ENCODE measurements around the gene ACTR1A.
"Not testable (repeated sequence)": the region's sequence is repeated elsewhere in the genome, so short reads cannot be mapped to it uniquely, and the experiment has no call there.

ACTR1A gene

DNA sequence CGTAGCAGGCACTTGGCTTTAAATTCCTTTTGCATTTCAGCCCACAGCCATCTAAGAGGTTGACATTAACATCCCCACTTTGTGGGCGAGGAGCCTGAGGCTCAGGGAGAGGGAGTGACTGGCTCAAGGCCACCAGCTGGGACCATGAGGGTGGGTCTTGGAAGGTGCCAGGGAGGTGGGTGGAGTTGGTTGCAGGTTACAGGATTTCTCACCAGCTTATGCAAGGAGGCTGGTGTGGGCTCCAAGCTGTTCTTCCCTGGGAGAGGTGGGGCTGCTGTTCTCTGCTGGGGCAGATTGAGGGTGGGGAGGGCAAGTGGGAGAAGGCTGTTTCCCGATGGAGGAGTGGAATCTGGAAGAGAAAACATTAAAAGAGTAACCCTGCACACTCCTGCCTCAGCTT is 37.0 kb downstream of the ACTR1A start:
- no peak overlapping the region for H3K9ac ChIP-seq (ENCODE audit: low read length in 2 of 2)
- peaks cover 20% of the 10 kb centered on the region for H3K4me1 ChIP-seq (ENCODE audit: control insufficient read depth, insufficient read depth, low read length)
- peaks cover 2 to 9% of the 10 kb centered on the region in 2 donors for H3K27me3 ChIP-seq (ENCODE audit: control insufficient read depth in 1 of 2, insufficient read depth in 2 of 2, low read length in 2 of 2)
- H3K27ac ChIP-seq (ENCODE audit: low read length) = no peak overlapping the region
- H3K36me3 ChIP-seq (ENCODE audit: control insufficient read depth in 2 of 2, insufficient read depth in 2 of 2, low read length in 2 of 2) = no peaks in the 10 kb centered on the region
- no peaks in the 10 kb centered on the region for H3K9me3 ChIP-seq (ENCODE audit: control insufficient read depth in 2 of 2, low read length in 2 of 2)
- no peak overlapping the region for H3K4me3 ChIP-seq (ENCODE audit: low read length in 2 of 2)

DNA sequence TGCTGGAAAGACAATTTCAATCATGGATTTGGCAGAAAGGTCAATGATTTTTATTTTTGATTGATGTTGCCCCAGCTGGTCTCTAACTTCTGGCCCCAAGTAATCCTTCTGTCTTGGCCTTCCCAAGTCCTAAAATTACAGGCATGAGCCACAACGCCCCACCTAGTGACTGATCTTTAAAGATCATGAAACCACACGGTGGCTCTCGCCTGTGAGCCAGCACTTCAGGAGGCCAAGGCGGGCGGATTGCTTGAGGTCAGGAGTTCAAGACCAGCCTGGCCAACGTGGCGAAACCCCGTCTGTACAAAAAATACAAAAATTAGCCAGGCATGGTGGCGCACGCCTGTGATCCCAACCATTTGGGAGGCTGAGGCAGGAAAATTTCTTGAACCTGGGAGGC is 38.5 kb downstream of the ACTR1A start:
- H3K4me1 ChIP-seq (ENCODE audit: control insufficient read depth, insufficient read depth, low read length) = peaks cover 20% of the 10 kb centered on the region
- H3K36me3 ChIP-seq (ENCODE audit: control insufficient read depth in 2 of 2, insufficient read depth in 2 of 2, low read length in 2 of 2) = no peaks in the 10 kb centered on the region
- peaks cover 4 to 9% of the 10 kb centered on the region in 2 donors for H3K27me3 ChIP-seq (ENCODE audit: control insufficient read depth in 1 of 2, insufficient read depth in 2 of 2, low read length in 2 of 2)
- H3K4me3 ChIP-seq (ENCODE audit: low read length in 2 of 2) = no peak overlapping the region
- no peak overlapping the region for H3K9ac ChIP-seq (ENCODE audit: low read length in 2 of 2)
- H3K27ac ChIP-seq (ENCODE audit: low read length) = no peak overlapping the region
- H3K9me3 ChIP-seq (ENCODE audit: control insufficient read depth in 2 of 2, low read length in 2 of 2) = no peaks in the 10 kb centered on the region

DNA sequence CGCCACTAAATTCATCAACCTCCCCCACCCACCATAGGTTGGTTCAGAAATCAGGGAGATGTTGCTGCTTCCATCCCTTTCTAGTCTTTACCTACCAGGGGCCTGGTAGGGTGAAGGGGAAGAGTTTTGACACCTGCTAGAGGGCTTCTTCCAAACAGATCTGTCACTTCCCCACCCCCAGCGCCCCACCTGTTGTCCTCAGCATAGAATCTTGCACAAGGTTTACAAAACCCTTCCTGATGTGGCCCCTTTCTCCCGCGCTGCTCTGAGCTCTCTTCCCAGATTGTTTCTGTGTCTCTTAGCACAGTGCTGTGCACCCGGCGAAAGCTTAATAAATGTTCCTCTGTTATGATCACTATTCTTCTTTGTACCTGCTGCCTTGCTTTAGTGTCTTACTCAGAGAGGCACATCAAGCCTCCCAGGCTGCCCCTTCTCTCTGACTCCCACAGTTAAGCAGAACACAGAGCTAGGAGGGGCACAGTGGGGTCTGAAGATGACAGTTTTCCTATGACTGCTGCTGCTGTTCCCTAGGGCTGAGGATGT is 39.9 kb downstream of the ACTR1A start:
- no peaks in the 10 kb centered on the region for H3K36me3 ChIP-seq (ENCODE audit: control insufficient read depth in 2 of 2, insufficient read depth in 2 of 2, low read length in 2 of 2)
- no peak overlapping the region for H3K9ac ChIP-seq (ENCODE audit: low read length in 2 of 2)
- no peaks in the 10 kb centered on the region for H3K9me3 ChIP-seq (ENCODE audit: control insufficient read depth in 2 of 2, low read length in 2 of 2)
- peaks cover 4 to 9% of the 10 kb centered on the region in 2 donors for H3K27me3 ChIP-seq (ENCODE audit: control insufficient read depth in 1 of 2, insufficient read depth in 2 of 2, low read length in 2 of 2)
- no peak overlapping the region for H3K27ac ChIP-seq (ENCODE audit: low read length)
- H3K4me3 ChIP-seq (ENCODE audit: low read length in 2 of 2) = no peak overlapping the region
- peaks cover 20% of the 10 kb centered on the region for H3K4me1 ChIP-seq (ENCODE audit: control insufficient read depth, insufficient read depth, low read length)

DNA sequence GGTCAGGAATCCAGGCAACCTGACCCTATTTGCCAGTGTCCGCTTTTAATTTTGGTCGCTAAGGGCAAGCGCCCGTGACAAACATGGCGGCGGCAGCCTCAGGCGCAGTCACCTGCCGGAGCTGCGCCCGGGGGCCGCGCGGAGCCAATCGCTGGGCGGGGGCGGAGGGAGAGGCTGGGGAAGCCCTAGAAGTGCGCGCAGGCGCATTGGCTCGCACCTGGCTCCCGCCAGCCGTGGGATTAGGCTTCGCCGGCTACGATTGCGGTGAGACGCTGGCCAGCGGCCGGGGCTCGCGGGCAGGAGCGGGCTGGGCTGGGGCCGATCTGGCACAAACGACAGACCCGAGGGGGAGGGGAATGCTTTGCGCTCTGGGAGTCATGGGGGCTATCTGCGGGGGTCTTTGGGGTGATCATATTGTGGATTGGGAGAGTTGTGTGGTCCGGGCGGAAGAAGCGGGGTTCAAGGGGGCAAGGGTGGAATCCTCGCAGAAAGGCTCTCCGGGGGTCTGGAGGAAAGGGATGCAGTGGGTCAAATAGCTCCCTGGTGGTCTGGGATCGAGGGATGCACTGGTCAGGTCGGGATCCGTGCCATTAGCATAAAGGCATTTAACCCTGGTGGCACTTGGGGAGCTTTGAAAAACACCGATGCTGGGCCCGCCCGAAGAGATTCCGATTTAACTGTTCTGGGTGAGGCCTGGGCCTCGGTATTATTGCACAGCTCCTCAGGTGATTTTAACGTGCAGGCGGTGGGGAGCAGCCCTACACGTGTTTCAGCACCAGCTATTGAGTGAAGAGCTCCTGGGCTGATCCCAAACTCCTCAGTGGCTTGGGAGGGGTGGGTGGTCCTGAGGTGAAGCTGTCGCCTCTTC is 41.1 kb downstream of the ACTR1A start:
- Histone ChIP-seq H3K27me3 (ENCODE audit: control insufficient read depth in 1 of 2, insufficient read depth in 2 of 2, low read length in 2 of 2) (peaks cover 4 to 9% of the 10 kb centered on the region in 2 donors), H3K9me3 (ENCODE audit: control insufficient read depth in 2 of 2, low read length in 2 of 2) (no peaks in the 10 kb centered on the region), H3K9ac (ENCODE audit: low read length in 2 of 2) (peak overlapping the region; percentile 60 to 75), H3K4me1 (ENCODE audit: control insufficient read depth, insufficient read depth, low read length) (peaks cover 20% of the 10 kb centered on the region), H3K4me3 (ENCODE audit: low read length in 2 of 2) (peak overlapping the region; percentile 74 to 77), H3K36me3 (ENCODE audit: control insufficient read depth in 2 of 2, insufficient read depth in 2 of 2, low read length in 2 of 2) (no peaks in the 10 kb centered on the region), H3K27ac (ENCODE audit: low read length) (no peak overlapping the region)

DNA sequence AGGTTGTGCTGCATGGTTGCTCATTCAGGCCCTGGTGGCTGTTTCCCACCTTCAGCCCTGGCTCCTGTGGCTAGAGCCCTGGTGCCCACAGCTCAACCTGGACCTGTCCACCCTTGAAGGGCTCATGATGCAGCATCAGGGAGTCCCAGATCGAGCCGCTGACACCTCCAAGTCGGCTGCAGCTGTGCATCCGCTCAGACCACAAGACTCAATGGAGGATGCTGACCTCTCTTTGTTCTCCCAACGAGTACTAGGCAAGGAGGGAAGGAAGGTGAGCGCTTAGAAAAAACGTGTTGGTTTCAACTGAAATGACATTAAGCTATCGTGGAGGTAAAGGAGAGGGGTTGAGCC is 41.7 kb downstream of the ACTR1A start:
- peak overlapping the region; percentile 42 to 75 for H3K9ac ChIP-seq (ENCODE audit: low read length in 2 of 2)
- H3K9me3 ChIP-seq (ENCODE audit: control insufficient read depth in 2 of 2, low read length in 2 of 2) = no peaks in the 10 kb centered on the region
- H3K4me1 ChIP-seq (ENCODE audit: control insufficient read depth, insufficient read depth, low read length) = peaks cover 20% of the 10 kb centered on the region
- peak overlapping the region; percentile 74 to 77 for H3K4me3 ChIP-seq (ENCODE audit: low read length in 2 of 2)
- H3K27ac ChIP-seq (ENCODE audit: low read length) = no peak overlapping the region
- H3K27me3 ChIP-seq (ENCODE audit: control insufficient read depth in 1 of 2, insufficient read depth in 2 of 2, low read length in 2 of 2) = peaks cover 4 to 9% of the 10 kb centered on the region in 2 donors
- no peaks in the 10 kb centered on the region for H3K36me3 ChIP-seq (ENCODE audit: control insufficient read depth in 2 of 2, insufficient read depth in 2 of 2, low read length in 2 of 2)

DNA sequence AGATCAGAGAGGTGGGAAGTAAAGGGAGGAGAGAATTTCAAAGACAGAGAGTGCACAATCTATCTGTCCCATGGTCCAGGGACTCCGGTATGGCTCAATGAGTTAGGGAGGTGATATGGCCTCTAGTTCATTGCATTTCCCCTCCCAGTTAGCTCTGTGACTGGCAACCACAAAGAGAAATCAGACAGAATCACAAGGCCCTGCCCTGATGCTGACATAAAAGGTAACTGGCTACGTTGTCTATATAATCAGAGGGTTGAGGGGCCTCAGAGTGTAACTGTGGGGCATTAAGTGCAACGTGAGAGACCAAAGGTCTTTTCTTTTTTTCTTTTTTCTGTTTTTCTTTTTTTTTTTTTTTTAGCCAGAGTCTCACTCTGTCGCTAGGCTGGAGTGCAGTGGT is 43.9 kb downstream of the ACTR1A start:
- H3K27ac ChIP-seq (ENCODE audit: low read length) = no peak overlapping the region
- H3K27me3 ChIP-seq (ENCODE audit: control insufficient read depth in 1 of 2, insufficient read depth in 2 of 2, low read length in 2 of 2) = peaks cover 4 to 9% of the 10 kb centered on the region in 2 donors
- H3K4me1 ChIP-seq (ENCODE audit: control insufficient read depth, insufficient read depth, low read length) = peaks cover 20% of the 10 kb centered on the region
- no peak overlapping the region for H3K9ac ChIP-seq (ENCODE audit: low read length in 2 of 2)
- no peaks in the 10 kb centered on the region for H3K9me3 ChIP-seq (ENCODE audit: control insufficient read depth in 2 of 2, low read length in 2 of 2)
- no peak overlapping the region for H3K4me3 ChIP-seq (ENCODE audit: low read length in 2 of 2)
- H3K36me3 ChIP-seq (ENCODE audit: control insufficient read depth in 2 of 2, insufficient read depth in 2 of 2, low read length in 2 of 2) = no peaks in the 10 kb centered on the region

DNA sequence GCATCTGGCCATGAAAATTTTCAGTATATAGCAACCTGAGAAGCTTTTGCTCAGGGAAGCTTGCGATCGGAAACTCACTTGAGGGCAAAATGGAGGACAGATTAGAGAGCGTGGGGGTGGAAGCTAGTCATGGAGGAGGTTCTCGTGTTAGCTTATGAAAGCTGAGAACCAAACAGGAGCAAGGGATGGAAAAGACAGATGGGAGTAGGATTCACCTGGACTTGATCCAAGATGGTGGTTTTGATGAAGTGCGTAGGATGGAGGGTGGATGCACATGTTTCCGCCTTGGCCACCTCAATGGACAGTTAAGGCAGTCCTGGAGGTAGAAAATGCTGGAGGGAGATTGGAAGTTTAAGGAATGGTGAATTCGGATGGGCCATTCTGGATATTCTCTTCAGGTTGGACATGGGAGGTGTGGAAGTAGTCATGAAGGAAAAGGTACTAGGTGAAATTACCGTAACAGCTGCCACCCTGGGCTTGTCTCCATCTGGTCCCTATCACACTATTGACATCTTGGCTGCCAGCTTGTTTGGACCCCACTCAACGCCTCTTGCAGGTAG is 44.8 kb downstream of the ACTR1A start:
- Histone ChIP-seq H3K4me1 (ENCODE audit: control insufficient read depth, insufficient read depth, low read length) (peaks cover 20% of the 10 kb centered on the region), H3K27me3 (ENCODE audit: control insufficient read depth in 1 of 2, insufficient read depth in 2 of 2, low read length in 2 of 2) (peaks cover 4 to 9% of the 10 kb centered on the region in 2 donors)

DNA sequence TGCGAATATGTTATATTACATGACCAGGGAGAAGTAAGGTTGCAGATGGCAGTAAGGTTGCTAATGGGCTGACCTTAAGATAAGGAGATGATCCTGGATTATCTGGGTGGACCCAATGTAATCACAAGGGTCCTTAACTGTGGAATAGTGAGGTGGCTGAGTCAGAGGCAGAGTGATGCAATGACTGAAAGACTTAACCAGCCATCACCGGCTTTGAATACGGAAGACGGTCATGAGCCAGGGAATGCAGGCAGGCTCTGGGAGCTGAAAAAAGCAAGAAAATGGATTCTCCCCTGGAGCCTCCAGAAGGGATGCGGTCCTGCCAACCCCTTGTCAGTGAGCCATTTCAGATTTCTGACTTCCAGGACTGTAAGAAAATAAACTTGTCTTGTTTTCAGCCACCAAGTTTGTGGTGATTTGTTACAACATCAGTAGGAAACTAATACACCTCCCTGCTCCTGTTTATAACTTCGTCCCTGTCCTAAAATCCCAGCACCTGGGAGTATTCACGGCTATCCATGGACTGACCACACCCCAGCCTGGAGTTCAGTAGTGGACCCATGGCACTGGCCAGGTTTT is 46.5 kb downstream of the ACTR1A start:
- no peak overlapping the region for H3K9ac ChIP-seq (ENCODE audit: low read length in 2 of 2)
- no peaks in the 10 kb centered on the region for H3K36me3 ChIP-seq (ENCODE audit: control insufficient read depth in 2 of 2, insufficient read depth in 2 of 2, low read length in 2 of 2)
- H3K27me3 ChIP-seq (ENCODE audit: control insufficient read depth in 1 of 2, insufficient read depth in 2 of 2, low read length in 2 of 2) = peaks cover 2 to 4% of the 10 kb centered on the region in 2 donors
- no peaks in the 10 kb centered on the region for H3K9me3 ChIP-seq (ENCODE audit: control insufficient read depth in 2 of 2, low read length in 2 of 2)
- no peak overlapping the region for H3K4me3 ChIP-seq (ENCODE audit: low read length in 2 of 2)
- no peak overlapping the region for H3K27ac ChIP-seq (ENCODE audit: low read length)
- H3K4me1 ChIP-seq (ENCODE audit: control insufficient read depth, insufficient read depth, low read length) = peaks cover 15% of the 10 kb centered on the region

More for the DNA sequence above, 44.8 kb downstream of the ACTR1A start:
- Histone ChIP-seq H3K9me3 (ENCODE audit: control insufficient read depth in 2 of 2, low read length in 2 of 2) (no peaks in the 10 kb centered on the region), H3K27ac (ENCODE audit: low read length) (no peak overlapping the region), H3K36me3 (ENCODE audit: control insufficient read depth in 2 of 2, insufficient read depth in 2 of 2, low read length in 2 of 2) (no peaks in the 10 kb centered on the region), H3K9ac (ENCODE audit: low read length in 2 of 2) (no peak overlapping the region), H3K4me3 (ENCODE audit: low read length in 2 of 2) (no peak overlapping the region)

DNA sequence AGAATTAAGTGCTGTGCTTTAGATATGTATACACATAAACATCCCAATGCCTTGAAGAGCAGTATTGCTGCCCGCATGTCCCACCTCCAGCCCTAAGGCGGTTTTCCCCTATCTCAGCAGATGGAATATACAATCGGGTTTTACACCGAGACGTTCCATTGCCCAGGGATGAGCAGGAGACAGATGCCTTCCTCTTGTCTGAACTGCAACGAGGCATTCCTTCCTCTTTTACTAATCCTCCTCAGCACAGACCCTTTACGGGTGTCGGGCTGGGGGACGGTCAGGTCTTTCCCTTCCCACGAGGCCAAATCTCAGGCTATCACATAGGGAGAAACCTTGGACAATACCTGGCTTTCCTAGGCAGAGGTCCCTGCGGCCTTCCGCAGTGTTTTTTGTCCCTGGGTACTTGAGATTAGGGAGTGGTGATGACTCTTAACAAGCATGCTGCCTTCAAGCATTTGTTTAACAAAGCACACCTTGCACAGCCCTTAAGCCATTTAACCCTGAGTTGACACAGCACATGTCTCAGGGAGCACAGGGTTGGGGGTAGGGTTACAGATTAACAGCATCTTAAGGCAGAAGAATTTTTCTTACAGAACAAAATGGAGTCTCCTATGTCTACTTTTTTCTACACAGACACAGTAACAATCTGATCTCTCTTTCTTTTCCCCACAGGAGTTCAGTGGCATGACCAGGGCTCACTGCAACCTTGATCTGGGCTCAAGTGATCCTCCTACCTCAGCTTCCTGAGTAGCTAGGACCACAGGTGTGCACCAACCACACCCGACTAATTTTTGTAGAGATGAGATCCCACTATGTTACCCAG is 47.6 kb downstream of the ACTR1A start:
- not testable (repeated sequence) for H3K36me3 ChIP-seq (ENCODE audit: control insufficient read depth in 2 of 2, insufficient read depth in 2 of 2, low read length in 2 of 2); H3K9me3 ChIP-seq (ENCODE audit: control insufficient read depth in 2 of 2, low read length in 2 of 2); H3K27me3 ChIP-seq (ENCODE audit: control insufficient read depth in 1 of 2, insufficient read depth in 2 of 2, low read length in 2 of 2); H3K27ac ChIP-seq (ENCODE audit: low read length); H3K9ac ChIP-seq (ENCODE audit: low read length in 2 of 2); H3K4me3 ChIP-seq (ENCODE audit: low read length in 2 of 2)
- H3K4me1 ChIP-seq (ENCODE audit: control insufficient read depth, insufficient read depth, low read length) = peaks cover 13% of the 10 kb centered on the region

DNA sequence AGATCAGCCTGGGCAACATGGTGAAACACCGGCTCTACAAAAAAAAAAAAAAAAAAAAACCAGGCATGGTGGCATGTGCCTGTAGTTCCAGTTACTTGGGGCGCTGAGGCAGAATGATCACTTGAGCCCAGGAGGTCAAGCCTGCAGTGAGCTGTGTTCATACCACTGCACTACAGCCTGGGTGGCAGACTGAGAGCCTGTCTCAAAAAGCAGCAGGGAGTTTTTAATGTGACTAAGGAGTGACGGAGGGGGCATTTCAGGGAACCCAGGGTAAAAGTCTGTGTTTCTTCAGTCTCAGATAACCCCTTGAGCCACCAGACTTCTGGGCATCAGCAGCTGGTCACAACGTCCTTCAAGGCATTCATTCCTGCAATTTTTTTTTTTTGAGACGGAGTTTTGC is 49.0 kb downstream of the ACTR1A start:
- Histone ChIP-seq H3K4me3 (ENCODE audit: low read length in 2 of 2) (no peak overlapping the region), H3K9me3 (ENCODE audit: control insufficient read depth in 2 of 2, low read length in 2 of 2) (no peaks in the 10 kb centered on the region), H3K36me3 (ENCODE audit: control insufficient read depth in 2 of 2, insufficient read depth in 2 of 2, low read length in 2 of 2) (no peaks in the 10 kb centered on the region), H3K27me3 (ENCODE audit: control insufficient read depth in 1 of 2, insufficient read depth in 2 of 2, low read length in 2 of 2) (no peaks in the 10 kb centered on the region), H3K27ac (ENCODE audit: low read length) (no peak overlapping the region), H3K9ac (ENCODE audit: low read length in 2 of 2) (no peak overlapping the region), H3K4me1 (ENCODE audit: control insufficient read depth, insufficient read depth, low read length) (peaks cover 13% of the 10 kb centered on the region)

Data from stomach smooth muscle (tissue), 2 donors.